Fibroblast of lung (primary cell): ENCODE measurements around the gene LRCH4. TPM values are rescaled to one million over a fixed set of nuclear protein-coding genes. Genes with fewer than 3 reads are reported as not detected.
"Not testable (repeated sequence)": the region's sequence is repeated elsewhere in the genome, so short reads cannot be mapped to it uniquely, and the experiment has no call there.

Experiments
- DNase-seq, 2 donors: peaks; one replicate each; pipeline versions ENCODE4 v3.0.0 to v3.0.0-alpha.2; 2010; ENCODE audit warnings: low read depth in 2 of 2
- H2AFZ ChIP-seq: 2 replicates; pipeline ENCODE4 v1.5.1; 2012; ENCODE audit warnings: low read length, control low read depth, inconsistent platforms
- H3K27ac ChIP-seq: 2 replicates; pipeline ENCODE4 v1.5.1; 2011; ENCODE audit warnings: low read length, control low read depth; ENCODE audit not compliant: insufficient read depth
- H3K27me3 ChIP-seq: 2 replicates; pipeline ENCODE4 v1.5.1; 2011; ENCODE audit warnings: mild to moderate bottlenecking, low read length; ENCODE audit not compliant: control insufficient read depth, insufficient read depth
- H3K36me3 ChIP-seq: 2 replicates; pipeline ENCODE4 v1.5.1; 2011; ENCODE audit warnings: low read length; ENCODE audit not compliant: control insufficient read depth, insufficient read depth
- H3K4me1 ChIP-seq: 2 replicates; pipeline ENCODE4 v1.5.1; 2011; ENCODE audit warnings: low read length; ENCODE audit not compliant: control insufficient read depth, insufficient read depth; ENCODE audit errors: extremely low read depth
- H3K4me2 ChIP-seq: 2 replicates; pipeline ENCODE4 v1.5.1; 2011; ENCODE audit warnings: low read length, control low read depth; ENCODE audit not compliant: insufficient read depth; ENCODE audit errors: extremely low read depth
- H3K4me3 ChIP-seq, 4 experiments: fragments of 200-600 bp in 1 of 4; sonication (generic) in 1 of 4; replicated peaks in 1 of 4; 2 replicates each; pipeline ENCODE4 v1.5.1; 2011 to 2016; ENCODE audit warnings: low read length in 4 of 4, low read depth in 3 of 4, mild to moderate bottlenecking in 3 of 4, control low read depth in 2 of 4, inconsistent platforms in 1 of 4, mixed read lengths in 1 of 4; ENCODE audit not compliant: insufficient read depth in 1 of 4; ENCODE audit errors: control extremely low read depth in 1 of 4
- H3K79me2 ChIP-seq: 2 replicates; pipeline ENCODE4 v1.5.1; 2012; ENCODE audit warnings: mild to moderate bottlenecking, low read length, inconsistent platforms; ENCODE audit not compliant: control insufficient read depth, insufficient read depth
- H3K9ac ChIP-seq: 2 replicates; pipeline ENCODE4 v1.5.1; 2011; ENCODE audit warnings: mild to moderate bottlenecking, low read length, control low read depth; ENCODE audit not compliant: insufficient read depth
- H3K9me3 ChIP-seq: 2 replicates; pipeline ENCODE4 v1.5.1; 2012; ENCODE audit warnings: low read depth, low read length; ENCODE audit not compliant: control insufficient read depth, insufficient read depth
- H4K20me1 ChIP-seq: 2 replicates; pipeline ENCODE4 v1.5.1; 2011; ENCODE audit warnings: low read length; ENCODE audit not compliant: control insufficient read depth, insufficient read depth; ENCODE audit errors: extremely low read depth
- CTCF ChIP-seq, 2 donors: IDR thresholded peaks in 1 of 2; conservative IDR thresholded peaks in 1 of 2; 1 replicate in 1 of 2; 2 replicates in 1 of 2; pipeline ENCODE4 v1.5.1; 2011 to 2012; ENCODE audit warnings: low read length in 2 of 2, control low read depth in 1 of 2, inconsistent platforms in 1 of 2, low read depth in 1 of 2, mild to moderate bottlenecking in 1 of 2
- EZH2 ChIP-seq: IDR thresholded peaks from 2 replicates; pipeline ENCODE4 v1.5.1; 2012; ENCODE audit warnings: low read length, control low read depth, mild to moderate bottlenecking; ENCODE audit errors: missing control alignments
- polyA plus RNA-seq, 2 donors: library from polyadenylated mRNA; depleted of rRNA in 1 of 2; stranded (reverse) in 1 of 2; unstranded in 1 of 2; fragments of >200 nt; gene quantifications; 2 replicates each; pipeline ENCODE4 v1.2.1, GENCODE V29; 2011 to 2012; ENCODE audit warnings: missing spikeins in 1 of 2
- total RNA-seq: library from RNA; depleted of rRNA; stranded (reverse); fragments of >200 nt; gene quantifications from 2 replicates; pipeline ENCODE4 v1.2.1, GENCODE V29; 2014

LRCH4 gene
- total and polyA plus RNA-seq, 2 donors (not counting 1 experiment from before 2014, with no cell fraction given), result 7.3 to 11.6 TPM

GRCh38 chr7:100535982-100536381, 49.9 kb downstream of the LRCH4 start:
- H3K27ac ChIP-seq, result not testable (repeated sequence)

GRCh38 chr7:100532165-100533022, 53.5 kb downstream of the LRCH4 start:
- Histone ChIP-seq H3K9ac (no peak overlapping the region), H4K20me1 (no peaks in the 10 kb centered on the region), H2AFZ (no peak overlapping the region), H3K9me3 (no peaks in the 10 kb centered on the region), H3K4me3 (no peak overlapping the region), H3K4me1 (no peaks in the 10 kb centered on the region), H3K79me2 (no peaks in the 10 kb centered on the region), H3K27me3 (no peaks in the 10 kb centered on the region), H3K36me3 (no peaks in the 10 kb centered on the region), H3K27ac (no peak overlapping the region), H3K4me2 (no peak overlapping the region)
- no peak for DNase-seq
- TF ChIP-seq EZH2 (no peak), CTCF (conservative IDR thresholded peaks at IDR 0.05 in 1 of 2, IDR thresholded peaks at IDR 0.05 in 1 of 2; ENCODE audit: low read depth in 1 of 2, low read length in 2 of 2) (no peak)

More at GRCh38 chr7:100535982-100536381, 49.9 kb downstream of the LRCH4 start:
- not testable (repeated sequence) for H3K27me3 ChIP-seq, H3K4me3 ChIP-seq, H3K79me2 ChIP-seq, H2AFZ ChIP-seq, H3K9ac ChIP-seq, H3K36me3 ChIP-seq, H4K20me1 ChIP-seq, H3K9me3 ChIP-seq, H3K4me2 ChIP-seq, H3K4me1 ChIP-seq, DNase-seq

GRCh38 chr7:100528108-100528866, 57.6 kb downstream of the LRCH4 start:
- not testable (repeated sequence) for H3K79me2 ChIP-seq, H3K4me1 ChIP-seq, H3K27ac ChIP-seq, H3K9ac ChIP-seq, H3K36me3 ChIP-seq, H4K20me1 ChIP-seq, H3K9me3 ChIP-seq, H3K4me3 ChIP-seq, H3K27me3 ChIP-seq, DNase-seq, H2AFZ ChIP-seq, H3K4me2 ChIP-seq

Other genes starting within 250 kb of the LRCH4 start
- gene PILRB, start 228.0 kb downstream of the LRCH4 start, total RNA-seq, result 3.6 and 4.3 TPM in 2 replicates
- 6.5 and 8.8 TPM in 2 replicates for gene PILRB, start 228.0 kb downstream of the LRCH4 start, polyA plus RNA-seq
- 0.33 TPM in 1 of 2 replicates, not detected in the other for gene PILRA, start 212.6 kb downstream of the LRCH4 start, total RNA-seq
- 0.15 and 0.20 TPM in 2 replicates for gene PILRA, start 212.6 kb downstream of the LRCH4 start, polyA plus RNA-seq
- gene ZCWPW1, start 157.4 kb downstream of the LRCH4 start, total RNA-seq, result 2.8 and 4.1 TPM in 2 replicates
- gene ZCWPW1, start 157.4 kb downstream of the LRCH4 start, polyA plus RNA-seq, result 0.64 and 1.1 TPM in 2 replicates
- gene MEPCE, start 156.3 kb downstream of the LRCH4 start, total RNA-seq, result 24.4 and 26.6 TPM in 2 replicates
- gene MEPCE, start 156.3 kb downstream of the LRCH4 start, polyA plus RNA-seq, result 11.4 and 17.6 TPM in 2 replicates
- gene PPP1R35, start 149.6 kb downstream of the LRCH4 start, total RNA-seq, result 18.2 and 18.3 TPM in 2 replicates
- gene PPP1R35, start 149.6 kb downstream of the LRCH4 start, polyA plus RNA-seq, result 7.0 and 9.8 TPM in 2 replicates
- gene SPACDR, start 121.9 kb downstream of the LRCH4 start, total RNA-seq, result under 0.01 and 0.50 TPM in 2 replicates
- gene SPACDR, start 121.9 kb downstream of the LRCH4 start, polyA plus RNA-seq, result 0.25 and 0.60 TPM in 2 replicates
- gene TSC22D4, start 106.9 kb downstream of the LRCH4 start, total RNA-seq, result 15.2 and 21.1 TPM in 2 replicates
- 13.2 and 15.3 TPM in 2 replicates for gene TSC22D4, start 106.9 kb downstream of the LRCH4 start, polyA plus RNA-seq
- 0.26 and 0.33 TPM in 2 replicates for gene NYAP1, start 102.2 kb downstream of the LRCH4 start, total RNA-seq
- 0.09 and 0.18 TPM in 2 replicates for gene NYAP1, start 102.2 kb downstream of the LRCH4 start, polyA plus RNA-seq
- gene AGFG2, start 46.9 kb downstream of the LRCH4 start, total RNA-seq, result 2.6 and 3.1 TPM in 2 replicates
- gene AGFG2, start 46.9 kb downstream of the LRCH4 start, polyA plus RNA-seq, result 2.4 and 3.2 TPM in 2 replicates
- gene SAP25, start 12.2 kb downstream of the LRCH4 start, total RNA-seq, result not detected in 2 replicates
- 0.22 TPM in 1 of 2 replicates, not detected in the other for gene SAP25, start 12.2 kb downstream of the LRCH4 start, polyA plus RNA-seq
- gene FBXO24, start 199 bp upstream of the LRCH4 start, total RNA-seq, result 0.33 and 0.51 TPM in 2 replicates
- gene FBXO24, start 199 bp upstream of the LRCH4 start, polyA plus RNA-seq, result 0.23 and 0.32 TPM in 2 replicates
- gene PCOLCE, start 16.2 kb upstream of the LRCH4 start, total RNA-seq, result 116 and 128 TPM in 2 replicates
- gene PCOLCE, start 16.2 kb upstream of the LRCH4 start, polyA plus RNA-seq, result 176 and 211 TPM in 2 replicates
- gene MOSPD3, start 26.4 kb upstream of the LRCH4 start, total RNA-seq, result 3.9 and 5.9 TPM in 2 replicates
- 12.8 and 13.8 TPM in 2 replicates for gene MOSPD3, start 26.4 kb upstream of the LRCH4 start, polyA plus RNA-seq
- gene TFR2, start 55.4 kb upstream of the LRCH4 start, total RNA-seq, result under 0.01 TPM in 1 of 2 replicates, not detected in the other
- 0.08 and 0.16 TPM in 2 replicates for gene TFR2, start 55.4 kb upstream of the LRCH4 start, polyA plus RNA-seq
- gene ACTL6B, start 70.3 kb upstream of the LRCH4 start, total RNA-seq, result not detected in 2 replicates
- not detected in 2 replicates for gene ACTL6B, start 70.3 kb upstream of the LRCH4 start, polyA plus RNA-seq
- gene GNB2, start 87.6 kb upstream of the LRCH4 start, total RNA-seq, result 64.5 and 85.2 TPM in 2 replicates
- gene GNB2, start 87.6 kb upstream of the LRCH4 start, polyA plus RNA-seq, result 145 and 170 TPM in 2 replicates
- 14.4 and 15.9 TPM in 2 replicates for gene GIGYF1, start 108.1 kb upstream of the LRCH4 start, total RNA-seq
- gene GIGYF1, start 108.1 kb upstream of the LRCH4 start, polyA plus RNA-seq, result 3.8 and 4.0 TPM in 2 replicates
- 31.1 and 31.9 TPM in 2 replicates for gene POP7, start 120.0 kb upstream of the LRCH4 start, total RNA-seq
- gene POP7, start 120.0 kb upstream of the LRCH4 start, polyA plus RNA-seq, result 19.4 and 22.9 TPM in 2 replicates
- not detected in 2 replicates for gene EPO, start 134.3 kb upstream of the LRCH4 start, total RNA-seq
- not detected in 2 replicates for gene EPO, start 134.3 kb upstream of the LRCH4 start, polyA plus RNA-seq
- gene ZAN, start 147.5 kb upstream of the LRCH4 start, total RNA-seq, result not detected in 2 replicates
- not detected in 2 replicates for gene ZAN, start 147.5 kb upstream of the LRCH4 start, polyA plus RNA-seq
- gene EPHB4, start 241.4 kb upstream of the LRCH4 start, total RNA-seq, result 75.8 and 98.8 TPM in 2 replicates
- 28.5 and 36.0 TPM in 2 replicates for gene EPHB4, start 241.4 kb upstream of the LRCH4 start, polyA plus RNA-seq